WTC11 (cell line): ENCODE results near the gene TMEM214. TPM values are rescaled to one million over a fixed set of nuclear protein-coding genes. Genes with fewer than 3 reads are reported as not detected.

ENCODE experiments used
- ATAC-seq: fragments of 200-7000 bp; cut with Tn5 transposase; 2 replicates; pipeline ENCODE4 v1.10.0; 2021; ENCODE audit warnings: mild to moderate bottlenecking, moderate library complexity
- CTCF ChIA-PET: fragments of 300-600 bp; sonication (Branson Sonifier 250); formaldehyde crosslinking; loops from one replicate; lab custom pipeline; 2021; ENCODE audit warnings: antibody characterized with exemption; lab: Charles Lee
- POLR2A ChIA-PET: fragments of 350-600 bp; sonication (Branson Sonifier 250); formaldehyde crosslinking; loops from one replicate; lab custom pipeline; 2021; ENCODE audit warnings: antibody characterized with exemption; lab: Charles Lee
- DNase-seq: peaks from one replicate; pipeline ENCODE4 v3.0.0; 2021; ENCODE audit warnings: low spot score
- H3K27ac Mint-ChIP-seq: 2 replicates; pipeline ENCODE4 v1.8.0; 2021; ENCODE audit warnings: mixed read lengths
- H3K27me3 Mint-ChIP-seq: 2 replicates; pipeline ENCODE4 v1.8.0; 2021; ENCODE audit warnings: low read depth, mild to moderate bottlenecking, moderate library complexity, mixed read lengths
- H3K36me3 Mint-ChIP-seq: 2 replicates; pipeline ENCODE4 v1.8.0; 2021; ENCODE audit warnings: mixed read lengths
- H3K4me1 Mint-ChIP-seq: 2 replicates; pipeline ENCODE4 v1.8.0; 2022; ENCODE audit warnings: mixed read lengths
- H3K4me3 Mint-ChIP-seq: 2 replicates; pipeline ENCODE4 v1.8.0; 2021; ENCODE audit warnings: mild to moderate bottlenecking, moderate library complexity, mixed read lengths
- H3K9me3 Mint-ChIP-seq: 2 replicates; pipeline ENCODE4 v1.8.0; 2021; ENCODE audit warnings: mixed read lengths
- AR ChIP-seq: fragments of 250-450 bp; sonication (Bioruptor Pico); IDR thresholded peaks from 2 replicates; pipeline ENCODE4 v1.9.0; 2021; ENCODE audit warnings: mild to moderate bottlenecking
- CBFB ChIP-seq: sonication (generic); formaldehyde crosslinking; IDR thresholded peaks from 2 replicates; pipeline ENCODE4 v1.8.1; 2022; ENCODE audit warnings: mild to moderate bottlenecking, low read depth, missing genetic modification reagents
- ELF4 ChIP-seq: sonication (generic); formaldehyde crosslinking; IDR thresholded peaks from 2 replicates; pipeline ENCODE4 v1.8.1; 2022; ENCODE audit warnings: low read depth, mild to moderate bottlenecking, moderate library complexity, missing genetic modification reagents
- ESRRA ChIP-seq: sonication (generic); formaldehyde crosslinking; IDR thresholded peaks from 2 replicates; pipeline ENCODE4 v1.8.1; 2022; ENCODE audit warnings: mild to moderate bottlenecking, missing genetic modification reagents, borderline replicate concordance
- GRHL2 ChIP-seq: fragments of 250-450 bp; sonication (Bioruptor Pico); IDR thresholded peaks from 2 replicates; pipeline ENCODE4 v1.8.0; 2022; ENCODE audit warnings: mild to moderate bottlenecking, moderate library complexity; ENCODE audit not compliant: insufficient replicate concordance, severe bottlenecking
- IRF1 ChIP-seq: sonication (generic); formaldehyde crosslinking; IDR thresholded peaks from 2 replicates; pipeline ENCODE4 v1.8.0; 2023; ENCODE audit warnings: missing genetic modification reagents
- JAZF1 ChIP-seq: fragments of 250-450 bp; sonication (Bioruptor Pico); IDR thresholded peaks from 2 replicates; pipeline ENCODE4 v1.9.0; 2021; ENCODE audit warnings: moderate library complexity, mild to moderate bottlenecking, inconsistent platforms
- MXD4 ChIP-seq: fragments of 250-450 bp; sonication (Bioruptor Pico); IDR thresholded peaks from 2 replicates; pipeline ENCODE4 v1.8.0; 2021; ENCODE audit warnings: mild to moderate bottlenecking, moderate library complexity, borderline replicate concordance
- NFATC4 ChIP-seq: fragments of 250-450 bp; sonication (Bioruptor Pico); IDR thresholded peaks from 2 replicates; pipeline ENCODE4 v1.9.0; 2021; ENCODE audit warnings: mild to moderate bottlenecking
- NR3C1 ChIP-seq: sonication (generic); formaldehyde crosslinking; conservative IDR thresholded peaks from 2 replicates; pipeline ENCODE4 v1.8.1; 2023; ENCODE audit warnings: low read depth, mild to moderate bottlenecking, missing genetic modification reagents
- SP1 ChIP-seq: sonication (generic); formaldehyde crosslinking; conservative IDR thresholded peaks from 2 replicates; pipeline ENCODE4 v1.8.1; 2022; ENCODE audit warnings: missing genetic modification reagents
- ZNF138 ChIP-seq: sonication (generic); formaldehyde crosslinking; conservative IDR thresholded peaks from 2 replicates; pipeline ENCODE4 v1.8.1; 2022; ENCODE audit warnings: mild to moderate bottlenecking, moderate library complexity, missing genetic modification reagents
- ZNF416 ChIP-seq: fragments of 250-450 bp; sonication (Bioruptor Pico); IDR thresholded peaks from 2 replicates; pipeline ENCODE4 v1.9.0; 2021; ENCODE audit warnings: mild to moderate bottlenecking, inconsistent platforms
- ZNF423 ChIP-seq: fragments of 250-450 bp; sonication (Bioruptor Pico); IDR thresholded peaks from 2 replicates; pipeline ENCODE4 v2.1.2; 2022; ENCODE audit warnings: mild to moderate bottlenecking, moderate library complexity
- ZNF532 ChIP-seq: fragments of 250-450 bp; sonication (Bioruptor Pico); IDR thresholded peaks from 2 replicates; pipeline ENCODE4 v1.9.0; 2021; ENCODE audit warnings: mild to moderate bottlenecking, borderline replicate concordance
- ZSCAN18 ChIP-seq: fragments of 250-450 bp; sonication (Bioruptor Pico); IDR thresholded peaks from 2 replicates; pipeline ENCODE4 v2.1.2; 2022; ENCODE audit warnings: mild to moderate bottlenecking, moderate library complexity
- total RNA-seq: library from RNA; stranded (reverse); gene quantifications from 3 replicates; pipeline ENCODE4 v1.2.3, GENCODE V29; 2021

TMEM214 gene
- total RNA-seq, 1 experiment from 2014 or later = 57.1 TPM

- no peak for TF ChIP-seq GRHL2 (CRISPR knock-in tag)
- no peak for TF ChIP-seq ZNF416
- TF ChIP-seq ESRRA (CRISPR knock-in tag) = no peak
- TF ChIP-seq NFATC4 = no peak
- TF ChIP-seq ZSCAN18 (CRISPR knock-in tag) = no peak
- TF ChIP-seq, all 79 proteins: peak for 0
These were observed 8.0 kb upstream of the TMEM214 start (continued) for GRCh38 chr2:27024812-27025211.

GRCh38 chr2:27025281-27025800 lies 7.4 kb upstream of the TMEM214 start:
- Mint-ChIP-seq H3K27me3 (no peaks in the 10 kb centered on the region), H3K9me3 (no peaks in the 10 kb centered on the region), H3K4me1 (peaks cover 6% of the 10 kb centered on the region), H3K36me3 (peaks cover 7% of the 10 kb centered on the region; the same call in 1 of the 2 replicates), H3K4me3 (no peak overlapping the region), H3K27ac (no peak overlapping the region; the same call in 1 of the 2 replicates)
- TF ChIP-seq ZNF423 = no peak
- TF ChIP-seq SP1 = no peak
- TF ChIP-seq ZSCAN18 (CRISPR knock-in tag) = no peak
- no peak for TF ChIP-seq ZNF138 (CRISPR knock-in tag)
- no peak for TF ChIP-seq ZNF532 (CRISPR knock-in tag)
- no peak for TF ChIP-seq MXD4 (CRISPR knock-in tag)
- TF ChIP-seq AR (CRISPR knock-in tag) = no peak
- no peak for TF ChIP-seq CBFB (CRISPR knock-in tag)
- TF ChIP-seq JAZF1 (CRISPR knock-in tag) = no peak
- TF ChIP-seq IRF1 (CRISPR knock-in tag) = no peak
- no peak for TF ChIP-seq ELF4 (CRISPR knock-in tag)
- TF ChIP-seq NR3C1 (CRISPR knock-in tag) = no peak
- ATAC-seq = no peak
- DNase-seq = no peak
- ChIA-PET POLR2A (no interaction called here), CTCF (interaction anchor here (0.6 to 6.3 kb wide), 30 partner anchors 8 to 410 kb away, joined by 3 to 161 read pairs (median 10); partner anchors contain the start of genes AGBL5, DPYSL5, KHK and OST4)
